MM.1S (cell line): Measurements from ENCODE around the gene KPNB1.

Experiments
- DNase-seq: peaks from one replicate; pipeline ENCODE4 v3.0.0-alpha.2; 2015
- H2AFZ ChIP-seq: fragments of 300-600 bp; sonication (generic); 2 replicates; pipeline ENCODE4 v1.6.0; 2016; ENCODE audit warnings: antibody characterized with exemption, low read length
- H3F3A ChIP-seq: fragments of 300-600 bp; sonication (generic); 2 replicates; pipeline ENCODE4 v1.6.1; 2016; ENCODE audit warnings: mild to moderate bottlenecking, antibody characterized with exemption, low read length, moderate library complexity, mixed read lengths; ENCODE audit not compliant: insufficient read depth
- H3K27ac ChIP-seq: fragments of 300-600 bp; sonication (generic); 2 replicates; pipeline ENCODE4 v1.5.1; 2016; ENCODE audit warnings: mild to moderate bottlenecking, low read length
- H3K27me3 ChIP-seq: fragments of 300-600 bp; sonication (generic); replicated peaks from 2 replicates; pipeline ENCODE4 v1.6.0; 2016; ENCODE audit warnings: low read length; ENCODE audit not compliant: insufficient read depth
- H3K36me3 ChIP-seq: fragments of 300-600 bp; sonication (generic); replicated peaks from 2 replicates; pipeline ENCODE4 v1.6.1; 2016; ENCODE audit warnings: mild to moderate bottlenecking, low read length, mixed read lengths; ENCODE audit not compliant: insufficient read depth
- H3K4me1 ChIP-seq: fragments of 300-600 bp; sonication (generic); 2 replicates; pipeline ENCODE4 v1.6.1; 2016; ENCODE audit warnings: low read length, mixed read lengths
- H3K4me2 ChIP-seq: fragments of 300-600 bp; sonication (generic); 2 replicates; pipeline ENCODE4 v1.6.0; 2016; ENCODE audit warnings: low read depth, low read length
- H3K4me3 ChIP-seq: fragments of 300-600 bp; sonication (generic); 2 replicates; pipeline ENCODE4 v1.5.1; 2016; ENCODE audit warnings: low read length, mixed read lengths
- H3K79me2 ChIP-seq: fragments of 300-600 bp; sonication (generic); 2 replicates; pipeline ENCODE4 v1.6.1; 2016; ENCODE audit warnings: mixed run types, low read length, mixed read lengths
- H3K9ac ChIP-seq: fragments of 300-600 bp; sonication (generic); 2 replicates; pipeline ENCODE4 v1.6.1; 2016; ENCODE audit warnings: low read length, mixed read lengths
- H3K9me2 ChIP-seq: fragments of 300-600 bp; sonication (generic); replicated peaks from 2 replicates; pipeline ENCODE4 v1.6.1; 2016; ENCODE audit warnings: mild to moderate bottlenecking, low read length, mixed read lengths; ENCODE audit not compliant: insufficient read depth
- H3K9me3 ChIP-seq: fragments of 300-600 bp; sonication (generic); replicated peaks from 2 replicates; pipeline ENCODE4 v1.6.1; 2016; ENCODE audit warnings: mild to moderate bottlenecking, low read length, mixed read lengths; ENCODE audit not compliant: insufficient read depth
- H4K20me1 ChIP-seq: fragments of 300-600 bp; sonication (generic); 2 replicates; pipeline ENCODE4 v1.6.1; 2016; ENCODE audit warnings: mild to moderate bottlenecking, low read length, moderate library complexity, mixed read lengths; ENCODE audit not compliant: insufficient read depth
- EZH2 ChIP-seq: fragments of 300-600 bp; sonication (generic); optimal IDR thresholded peaks from 2 replicates; pipeline ENCODE3; 2017; ENCODE audit warnings: low read depth, mild to moderate bottlenecking, antibody characterized with exemption, low read length, mixed read lengths
- EZH2phosphoT487 ChIP-seq: fragments of 300-600 bp; sonication (generic); IDR thresholded peaks from 2 replicates; pipeline ENCODE4 v1.6.1; 2018; ENCODE audit warnings: antibody characterized with exemption, low read length
- TF ChIP-seq, protein P1 (sequence below): fragments of 300-600 bp; sonication (generic); IDR thresholded peaks from 2 replicates; pipeline ENCODE4 v1.5.1; 2016; ENCODE audit warnings: antibody characterized with exemption, low read length, mixed read lengths

The KPNB1 gene

DNA sequence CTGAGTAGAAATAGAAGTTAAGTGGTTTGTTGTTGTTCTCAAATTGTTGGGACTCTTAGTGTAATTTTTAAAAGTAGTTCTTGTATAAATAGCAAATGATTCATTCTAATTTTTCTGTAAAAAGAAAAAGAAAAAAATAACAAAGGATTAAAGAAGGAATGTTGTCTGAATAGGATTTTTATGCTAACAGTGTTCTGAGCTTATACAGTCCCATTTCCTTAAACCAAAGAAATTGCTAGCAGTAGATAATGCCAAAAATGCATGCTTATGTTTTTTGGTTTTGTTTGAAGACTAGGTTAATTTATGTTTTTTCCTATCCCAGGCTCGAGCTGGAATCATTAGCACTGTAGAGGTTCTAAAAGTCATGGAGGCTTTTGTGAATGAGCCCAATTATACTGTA, 44.7 kb upstream of the KPNB1 start:
- Histone ChIP-seq H3K4me2 (peak overlapping the region; percentile 5; the same call in 1 of the 2 replicates), H3K9me2 (no peaks in the 10 kb centered on the region), H3K27ac (peak overlapping the region; percentile 51; the same call in 1 of the 2 replicates), H3K9me3 (no peaks in the 10 kb centered on the region), H4K20me1 (no peaks in the 10 kb centered on the region), H3K4me3 (no peak overlapping the region), H3K27me3 (no peaks in the 10 kb centered on the region), H3K4me1 (peaks cover 44% of the 10 kb centered on the region), H3K9ac (no peak overlapping the region), H3F3A (peaks cover 42% of the 10 kb centered on the region), H3K36me3 (peaks cover 6% of the 10 kb centered on the region; the same call in 1 of the 2 replicates), H2AFZ (no peak overlapping the region), H3K79me2 (peaks cover 7% of the 10 kb centered on the region)
- TF ChIP-seq EZH2 (no peak), EZH2phosphoT487 (no peak)
- TF ChIP-seq, protein P1, sequence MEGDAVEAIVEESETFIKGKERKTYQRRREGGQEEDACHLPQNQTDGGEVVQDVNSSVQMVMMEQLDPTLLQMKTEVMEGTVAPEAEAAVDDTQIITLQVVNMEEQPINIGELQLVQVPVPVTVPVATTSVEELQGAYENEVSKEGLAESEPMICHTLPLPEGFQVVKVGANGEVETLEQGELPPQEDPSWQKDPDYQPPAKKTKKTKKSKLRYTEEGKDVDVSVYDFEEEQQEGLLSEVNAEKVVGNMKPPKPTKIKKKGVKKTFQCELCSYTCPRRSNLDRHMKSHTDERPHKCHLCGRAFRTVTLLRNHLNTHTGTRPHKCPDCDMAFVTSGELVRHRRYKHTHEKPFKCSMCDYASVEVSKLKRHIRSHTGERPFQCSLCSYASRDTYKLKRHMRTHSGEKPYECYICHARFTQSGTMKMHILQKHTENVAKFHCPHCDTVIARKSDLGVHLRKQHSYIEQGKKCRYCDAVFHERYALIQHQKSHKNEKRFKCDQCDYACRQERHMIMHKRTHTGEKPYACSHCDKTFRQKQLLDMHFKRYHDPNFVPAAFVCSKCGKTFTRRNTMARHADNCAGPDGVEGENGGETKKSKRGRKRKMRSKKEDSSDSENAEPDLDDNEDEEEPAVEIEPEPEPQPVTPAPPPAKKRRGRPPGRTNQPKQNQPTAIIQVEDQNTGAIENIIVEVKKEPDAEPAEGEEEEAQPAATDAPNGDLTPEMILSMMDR, result no peak
- DNase-seq, result no peak

DNA sequence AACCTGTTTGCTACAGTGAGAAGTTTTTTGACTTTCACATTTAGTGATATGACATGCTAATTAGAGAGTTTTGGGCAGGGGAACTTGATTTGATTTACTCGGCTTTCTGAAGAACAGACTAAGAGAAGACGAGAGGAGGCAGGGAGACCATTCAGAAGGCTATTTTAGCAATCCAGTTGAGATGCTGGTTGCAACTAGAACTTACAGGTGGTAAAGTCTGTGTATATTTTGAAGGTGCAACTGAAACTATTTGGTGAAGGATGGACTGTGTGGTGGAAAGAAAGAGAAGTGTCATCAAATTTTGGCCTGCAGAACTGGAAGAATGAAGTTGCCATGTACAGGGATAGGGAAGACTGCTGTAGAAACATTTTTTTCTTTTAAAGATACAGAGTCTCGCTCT, 42.2 kb upstream of the KPNB1 start:
- Histone ChIP-seq H2AFZ (no peak overlapping the region), H3K9me2 (no peaks in the 10 kb centered on the region), H3K9ac (peak overlapping the region; percentile 3; the same call in 1 of the 2 replicates), H3K27ac (peak overlapping the region; percentile 81), H3K4me1 (peaks cover 54% of the 10 kb centered on the region), H3F3A (peaks cover 45% of the 10 kb centered on the region), H3K79me2 (peaks cover 7% of the 10 kb centered on the region), H3K27me3 (no peaks in the 10 kb centered on the region), H3K36me3 (peaks cover 6% of the 10 kb centered on the region; the same call in 1 of the 2 replicates), H4K20me1 (no peaks in the 10 kb centered on the region), H3K9me3 (no peaks in the 10 kb centered on the region), H3K4me2 (peak overlapping the region; percentile 38), H3K4me3 (no peak overlapping the region)
- TF ChIP-seq, protein P1, result no peak
- TF ChIP-seq EZH2phosphoT487, result no peak
- no peak for TF ChIP-seq EZH2
- DNase-seq, result peak; percentile 79

DNA sequence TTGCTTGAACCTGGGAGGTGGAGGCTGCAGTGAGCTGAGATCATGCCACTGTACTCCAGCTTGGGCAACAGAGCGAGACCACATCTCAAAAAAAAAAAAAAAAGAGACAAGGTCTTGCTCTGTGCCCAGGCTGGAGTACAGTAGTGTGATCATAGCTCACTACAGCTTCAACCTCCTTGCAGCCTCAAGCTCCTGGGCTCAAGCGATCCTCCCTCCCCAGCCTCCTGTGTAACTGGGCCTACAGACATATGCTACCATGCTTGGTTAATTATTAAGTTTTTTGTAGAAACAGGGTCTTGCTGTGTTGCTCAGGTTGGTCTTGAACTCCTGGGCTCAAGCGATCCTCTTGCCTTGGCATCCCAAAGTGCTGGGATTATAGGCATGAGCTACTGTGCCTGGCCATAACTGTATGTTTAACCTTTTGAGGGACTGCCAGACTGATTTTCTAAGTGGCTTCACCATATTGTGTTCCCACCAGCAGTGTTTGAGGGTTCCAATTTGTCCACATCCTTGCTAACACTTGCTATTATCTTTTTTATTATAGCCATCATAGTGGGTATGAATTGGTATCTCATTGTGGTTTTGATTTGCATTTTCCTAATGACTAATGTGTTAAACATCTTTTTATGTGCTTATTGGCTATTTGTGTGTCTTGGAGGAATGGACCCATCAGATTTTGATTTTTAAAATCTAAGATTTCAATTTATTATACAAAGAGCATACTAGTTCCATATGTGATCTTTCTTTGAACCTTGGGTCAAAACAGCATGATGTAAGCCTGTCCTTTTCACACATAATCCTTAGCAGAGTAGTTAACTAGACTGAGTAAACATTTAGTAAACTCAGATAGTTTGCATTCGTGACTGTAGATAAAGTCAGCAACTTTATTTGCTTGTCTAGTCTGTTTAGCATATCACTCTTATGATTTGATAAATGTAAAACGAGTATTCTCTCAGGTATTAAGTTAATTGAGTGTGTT, 38.1 kb upstream of the KPNB1 start:
- no peaks in the 10 kb centered on the region for H3K9me3 ChIP-seq
- H3K36me3 ChIP-seq, result no peaks in the 10 kb centered on the region; the same call in 1 of the 2 replicates
- H3F3A ChIP-seq, result peaks cover 21% of the 10 kb centered on the region
- no peaks in the 10 kb centered on the region for H4K20me1 ChIP-seq
- no peaks in the 10 kb centered on the region for H3K9me2 ChIP-seq
- peak overlapping the region; percentile 27; the same call in 1 of the 2 replicates for H3K27ac ChIP-seq
- no peak overlapping the region for H3K4me3 ChIP-seq
- no peak overlapping the region for H3K4me2 ChIP-seq
- DNase-seq, result no peak
- TF ChIP-seq, protein P1, result no peak
- TF ChIP-seq EZH2phosphoT487, result no peak
- TF ChIP-seq EZH2, result no peak
- no peak overlapping the region for H2AFZ ChIP-seq
- peaks cover 24% of the 10 kb centered on the region for H3K4me1 ChIP-seq
- peaks cover 3% of the 10 kb centered on the region; the same call in 1 of the 2 replicates for H3K79me2 ChIP-seq
- no peaks in the 10 kb centered on the region for H3K27me3 ChIP-seq
- H3K9ac ChIP-seq, result no peak overlapping the region
